HepG2 (cell line): ENCODE results near the gene WDR93. TPM values are rescaled to one million over a fixed set of nuclear protein-coding genes. Genes with fewer than 3 reads are reported as not detected.

Source experiments
- ARHGAP35 ChIP-seq: sonication (generic); formaldehyde crosslinking; IDR thresholded peaks from 2 replicates; pipeline ENCODE4 v1.9.0; 2022; ENCODE audit warnings: mild to moderate bottlenecking, inconsistent platforms, moderate library complexity, missing genetic modification reagents, borderline replicate concordance
- ATF1 ChIP-seq: IDR thresholded peaks from 2 replicates; pipeline ENCODE4 v1.6.1; 2016; ENCODE audit warnings: mild to moderate bottlenecking, control low read depth
- CEBPZ ChIP-seq: IDR thresholded peaks from 2 replicates; pipeline ENCODE4 v1.6.1; 2012; ENCODE audit warnings: low read length, improper control_type of control experiment
- FLYWCH1 ChIP-seq: sonication (generic); formaldehyde crosslinking; IDR thresholded peaks from 2 replicates; pipeline ENCODE4 v1.8.1; 2023; ENCODE audit warnings: mild to moderate bottlenecking, missing genetic modification reagents
- HDAC1 ChIP-seq: sonication (generic); formaldehyde crosslinking; IDR thresholded peaks from 2 replicates; pipeline ENCODE4 v1.5.1; 2020; ENCODE audit warnings: mild to moderate bottlenecking, missing genetic modification reagents
- HNF1A ChIP-seq, 2 experiments: sonication (generic) in 1 of 2; formaldehyde crosslinking in 1 of 2; IDR thresholded peaks; 2 replicates each; pipeline versions ENCODE4 v1.4.0 to v1.6.1; 2016 to 2020; ENCODE audit warnings: borderline replicate concordance in 1 of 2, low read depth in 1 of 2, mild to moderate bottlenecking in 1 of 2, missing genetic modification reagents in 1 of 2
- IRX3 ChIP-seq: sonication (generic); formaldehyde crosslinking; IDR thresholded peaks from 2 replicates; pipeline ENCODE4 v1.8.1; 2023; ENCODE audit warnings: mild to moderate bottlenecking, low read depth, missing genetic modification reagents, borderline replicate concordance
- NFIC ChIP-seq: IDR thresholded peaks from 2 replicates; pipeline ENCODE4 v1.6.1; 2012; ENCODE audit warnings: mild to moderate bottlenecking, low read length, inconsistent platforms
- RARG ChIP-seq: sonication (generic); formaldehyde crosslinking; IDR thresholded peaks from 2 replicates; pipeline ENCODE4 v1.4.0; 2020; ENCODE audit warnings: low read depth, mild to moderate bottlenecking, missing genetic modification reagents
- SP140L ChIP-seq: sonication (generic); formaldehyde crosslinking; IDR thresholded peaks from 2 replicates; pipeline ENCODE4 v1.4.0; 2020; ENCODE audit warnings: missing genetic modification reagents, borderline replicate concordance
- SRF ChIP-seq: IDR thresholded peaks from 2 replicates; pipeline ENCODE4 v1.6.1; 2011; ENCODE audit warnings: mild to moderate bottlenecking, low read depth, low read length, moderate library complexity
- SRSF1 ChIP-seq: fragments of 200-400 bp; formaldehyde crosslinking; optimal IDR thresholded peaks from 2 replicates; pipeline ENCODE3; 2017; ENCODE audit warnings: mild to moderate bottlenecking, low read depth, low read length, moderate library complexity
- SYNCRIP ChIP-seq: fragments of 200-400 bp; formaldehyde crosslinking; IDR thresholded peaks from 2 replicates; pipeline ENCODE4 v1.6.1; 2018; ENCODE audit warnings: mild to moderate bottlenecking, low read depth, low read length; ENCODE audit not compliant: insufficient read depth
- ZFP62 ChIP-seq: sonication (generic); formaldehyde crosslinking; IDR thresholded peaks from 2 replicates; pipeline ENCODE4 v1.4.0; 2020; ENCODE audit warnings: missing genetic modification reagents
- ZNF232 ChIP-seq: sonication (generic); formaldehyde crosslinking; IDR thresholded peaks from 2 replicates; pipeline ENCODE4 v1.4.0; 2020; ENCODE audit warnings: missing genetic modification reagents, borderline replicate concordance
- ZNF275 ChIP-seq: sonication (generic); formaldehyde crosslinking; IDR thresholded peaks from 2 replicates; pipeline ENCODE4 v1.8.0; 2022; ENCODE audit warnings: missing genetic modification reagents, mild to moderate bottlenecking, inconsistent platforms, borderline replicate concordance
- ZNF75D ChIP-seq: sonication (generic); formaldehyde crosslinking; IDR thresholded peaks from 2 replicates; pipeline ENCODE4 v1.8.1; 2023; ENCODE audit warnings: missing genetic modification reagents, mild to moderate bottlenecking, borderline replicate concordance
- ZNF841 ChIP-seq: sonication (generic); formaldehyde crosslinking; IDR thresholded peaks from 2 replicates; pipeline ENCODE4 v1.8.1; 2023; ENCODE audit warnings: missing genetic modification reagents, borderline replicate concordance
- polyA plus RNA-seq, 8 experiments: library from polyadenylated mRNA; depleted of rRNA in 3 of 8; stranded (reverse) in 7 of 8; unstranded in 1 of 8; fragments of >200 nt; fragmentation: Illumina TruSeq in 4 of 8; extraction: Trizol in 4 of 8; gene quantifications; 2 replicates each; pipeline versions ENCODE4 v1.2.1 to v1.2.3, GENCODE V29; 2011 to 2016; ENCODE audit warnings: low read depth in 4 of 8, missing spikeins in 1 of 8, mixed read lengths in 1 of 8; ENCODE audit not compliant: insufficient read depth in 1 of 8
- total RNA-seq, 5 experiments: library from RNA; depleted of rRNA; stranded (reverse); fragments of >200 nt; fragmentation: Illumina TruSeq; extraction: Trizol; gene quantifications; 2 replicates each; pipeline ENCODE4 v1.2.3, GENCODE V29; 2016; ENCODE audit warnings: low read depth in 1 of 5

WDR93 gene
- total and polyA plus RNA-seq, 2 of the 13 experiments (the other 11 are each of a cell fraction or from before 2014, with no cell fraction given): 0.07 TPM; not detected in 1

GRCh38 chr15:89690276-89691218, at the start of gene WDR93, which contains the start of gene PEX11A (continued):
- 0 out of 2 replicates have a peak, but pooled peaks have one; percentile 55 for TF ChIP-seq ZNF275 (CRISPR knock-in tag)
- no peak for TF ChIP-seq HNF1A (IDR thresholded peaks at IDR 0.05; ENCODE audit: low read depth)
- TF ChIP-seq HNF1A (CRISPR knock-in tag; IDR thresholded peaks at IDR 0.05; ENCODE audit: borderline replicate concordance): 0 out of 2 replicates have a peak, but pooled peaks have one; percentile 20
- TF ChIP-seq SYNCRIP: no peak
- TF ChIP-seq SRSF1: peak; percentile 84
- TF ChIP-seq ARHGAP35 (CRISPR knock-in tag): 0 out of 2 replicates have a peak, but pooled peaks have one; percentile 29
- TF ChIP-seq IRX3 (CRISPR knock-in tag): no peak
- peak; percentile 84 for TF ChIP-seq HDAC1
- TF ChIP-seq FLYWCH1 (CRISPR knock-in tag): no peak
- no peak for TF ChIP-seq NFIC
- no peak for TF ChIP-seq ZNF75D (CRISPR knock-in tag)
- TF ChIP-seq ATF1 (CRISPR knock-in tag): no peak
- TF ChIP-seq SP140L (CRISPR knock-in tag): no peak
- TF ChIP-seq SRF: no peak
- TF ChIP-seq CEBPZ: no peak
- no peak for TF ChIP-seq RARG (CRISPR knock-in tag)
- TF ChIP-seq ZFP62 (CRISPR knock-in tag): no peak
- no peak for TF ChIP-seq ZNF841 (CRISPR knock-in tag)
- TF ChIP-seq ZNF232 (CRISPR knock-in tag): no peak
